HepG2 (cell line): Measurements from ENCODE around the gene NAT9. TPM values are rescaled to one million over a fixed set of nuclear protein-coding genes. Genes with fewer than 3 reads are reported as not detected.
A peak's percentile ranks its signal among the peaks of the same experiment; 100 is the strongest.

Experiments used
- ATF2 ChIP-seq: sonication (generic); formaldehyde crosslinking; IDR thresholded peaks from 2 replicates; pipeline ENCODE4 v1.4.0; 2020; ENCODE audit warnings: missing genetic modification reagents
- CERS6 ChIP-seq: sonication (generic); formaldehyde crosslinking; IDR thresholded peaks from 2 replicates; pipeline ENCODE4 v1.5.0; 2020; ENCODE audit warnings: missing genetic modification reagents
- FOXM1 ChIP-seq: sonication (generic); formaldehyde crosslinking; IDR thresholded peaks from 2 replicates; pipeline ENCODE4 v1.5.0; 2020; ENCODE audit warnings: missing genetic modification reagents
- GABPB1 ChIP-seq: IDR thresholded peaks from 2 replicates; pipeline ENCODE4 v1.6.1; 2016; ENCODE audit warnings: mild to moderate bottlenecking, missing genetic modification reagents, moderate library complexity, missing compliant biosample characterization
- HMGXB4 ChIP-seq, 2 experiments: sonication (generic) in 1 of 2; formaldehyde crosslinking in 1 of 2; IDR thresholded peaks; 2 replicates each; pipeline versions ENCODE4 v1.4.0 to v1.6.1; 2018 to 2020; ENCODE audit warnings: missing genetic modification reagents in 2 of 2, borderline replicate concordance in 1 of 2, low read depth in 1 of 2, mild to moderate bottlenecking in 1 of 2, missing biosample characterization in 1 of 2
- JUNB ChIP-seq: sonication (generic); formaldehyde crosslinking; IDR thresholded peaks from 2 replicates; pipeline ENCODE4 v1.8.0; 2022; ENCODE audit warnings: missing genetic modification reagents, mild to moderate bottlenecking, borderline replicate concordance
- MEF2D ChIP-seq: sonication (generic); formaldehyde crosslinking; IDR thresholded peaks from 2 replicates; pipeline ENCODE4 v1.5.1; 2020; ENCODE audit warnings: mild to moderate bottlenecking, missing genetic modification reagents
- MXD3 ChIP-seq: IDR thresholded peaks from 2 replicates; pipeline ENCODE4 v1.6.1; 2016; ENCODE audit warnings: mild to moderate bottlenecking, missing biosample characterization, missing genetic modification reagents
- NFIB ChIP-seq: sonication (generic); formaldehyde crosslinking; IDR thresholded peaks from 2 replicates; pipeline ENCODE4 v1.9.0; 2021; ENCODE audit warnings: missing genetic modification reagents, mild to moderate bottlenecking, borderline replicate concordance
- ONECUT2 ChIP-seq: sonication (generic); formaldehyde crosslinking; IDR thresholded peaks from 2 replicates; pipeline ENCODE4 v1.4.0; 2020; ENCODE audit warnings: missing genetic modification reagents
- PHF5A ChIP-seq: IDR thresholded peaks from one replicate; pipeline ENCODE4 v1.6.1; 2018; ENCODE audit warnings: low read depth, missing genetic modification reagents; ENCODE audit not compliant: unreplicated experiment
- PRDM10 ChIP-seq: sonication (generic); formaldehyde crosslinking; IDR thresholded peaks from 2 replicates; pipeline ENCODE4 v1.4.0; 2020; ENCODE audit warnings: low read depth, missing genetic modification reagents
- RFX5 ChIP-seq: IDR thresholded peaks from 2 replicates; pipeline ENCODE4 v1.6.1; 2011; ENCODE audit warnings: low read depth, low read length, improper control_type of control experiment
- WIZ ChIP-seq: sonication (generic); formaldehyde crosslinking; IDR thresholded peaks from 2 replicates; pipeline ENCODE4 v1.5.1; 2020; ENCODE audit warnings: mild to moderate bottlenecking, missing genetic modification reagents
- ZNF263 ChIP-seq: sonication (generic); formaldehyde crosslinking; IDR thresholded peaks from 2 replicates; pipeline ENCODE4 v1.4.0; 2020; ENCODE audit warnings: missing genetic modification reagents
- ZNF362 ChIP-seq: sonication (generic); formaldehyde crosslinking; IDR thresholded peaks from 2 replicates; pipeline ENCODE4 v1.4.0; 2020; ENCODE audit warnings: missing genetic modification reagents, mild to moderate bottlenecking, borderline replicate concordance
- ZNF44 ChIP-seq: sonication (generic); formaldehyde crosslinking; IDR thresholded peaks from 2 replicates; pipeline ENCODE4 v1.5.1; 2020; ENCODE audit warnings: mild to moderate bottlenecking, missing genetic modification reagents
- ZNF816 ChIP-seq: sonication (generic); formaldehyde crosslinking; IDR thresholded peaks from 2 replicates; pipeline ENCODE4 v1.8.0; 2022; ENCODE audit warnings: missing genetic modification reagents, mild to moderate bottlenecking, borderline replicate concordance
- ZNF878 ChIP-seq: sonication (generic); formaldehyde crosslinking; IDR thresholded peaks from 2 replicates; pipeline ENCODE4 v1.8.1; 2023; ENCODE audit warnings: mild to moderate bottlenecking, missing genetic modification reagents, moderate library complexity
- polyA plus RNA-seq, 8 experiments: library from polyadenylated mRNA; depleted of rRNA in 3 of 8; stranded (reverse) in 7 of 8; unstranded in 1 of 8; fragments of >200 nt; fragmentation: Illumina TruSeq in 4 of 8; extraction: Trizol in 4 of 8; gene quantifications; 2 replicates each; pipeline versions ENCODE4 v1.2.1 to v1.2.3, GENCODE V29; 2011 to 2016; ENCODE audit warnings: low read depth in 4 of 8, missing spikeins in 1 of 8, mixed read lengths in 1 of 8; ENCODE audit not compliant: insufficient read depth in 1 of 8
- total RNA-seq, 5 experiments: library from RNA; depleted of rRNA; stranded (reverse); fragments of >200 nt; fragmentation: Illumina TruSeq; extraction: Trizol; gene quantifications; 2 replicates each; pipeline ENCODE4 v1.2.3, GENCODE V29; 2016; ENCODE audit warnings: low read depth in 1 of 5

Gene NAT9
- total and polyA plus RNA-seq, 2 of the 13 experiments (the other 11 are each of a cell fraction or from before 2014, with no cell fraction given), result 39.7 to 44.2 TPM

- TF ChIP-seq ATF2 (peak; percentile 89), ZNF263 (CRISPR knock-in tag) (peak; percentile 53), FOXM1 (no peak), PRDM10 (CRISPR knock-in tag) (peak; percentile 99), ZNF362 (peak; percentile 60), MXD3 (CRISPR knock-in tag) (peak; percentile 33; the same call in 1 of the 2 replicates), GABPB1 (CRISPR knock-in tag) (peak; percentile 77), ZNF878 (CRISPR knock-in tag) (peak; percentile 95; the same call in 1 of the 2 replicates), ZNF816 (CRISPR knock-in tag) (no peak), ONECUT2 (CRISPR knock-in tag) (peak; percentile 86), PHF5A (CRISPR knock-in tag) (peak; percentile 41), CERS6 (CRISPR knock-in tag) (no peak), ZNF44 (CRISPR knock-in tag) (peak; percentile 89; the same call in 1 of the 2 replicates), HMGXB4 (CRISPR knock-in tag; IDR thresholded peaks at IDR 0.05; ENCODE audit: borderline replicate concordance in 1 of 2, low read depth in 1 of 2) (peak; percentile 88 to 93), MEF2D (CRISPR knock-in tag) (peak; percentile 83), JUNB (CRISPR knock-in tag) (no peak), NFIB (CRISPR knock-in tag) (no peak), WIZ (CRISPR knock-in tag) (no peak), RFX5 (no peak)
These were observed 39.4 kb downstream of the NAT9 start, which contains the start of gene RAB37 (continued) for GRCh38 chr17:74736513-74737298.
